H1 (cell line): ENCODE results near the gene HDAC9. TPM values are rescaled to one million over a fixed set of nuclear protein-coding genes. Genes with fewer than 3 reads are reported as not detected.

Experiments
- CTCF ChIA-PET: fragments of 300-600 bp; sonication (Branson Sonifier 250); formaldehyde crosslinking; loops from one replicate; lab custom pipeline; 2021; ENCODE audit not compliant: partially characterized antibody; lab: Charles Lee
- POLR2A ChIA-PET: fragments of 300-600 bp; sonication (Branson Sonifier 250); formaldehyde crosslinking; loops from one replicate; lab custom pipeline; 2021; ENCODE audit warnings: inconsistent platforms; ENCODE audit not compliant: partially characterized antibody; lab: Charles Lee
- DNase-seq, 2 experiments: peaks; one replicate each; pipeline versions ENCODE4 v3.0.0 to v3.0.0-alpha.2; 2010 to 2022; ENCODE audit warnings: low spot score in 2 of 2, low read depth in 1 of 2, mixed read lengths in 1 of 2
- FAIRE-seq: peaks from 2 replicates; lab custom pipeline; 2011; peaks lifted over from hg19 to GRCh38; lab: Jason Lieb, UNC
- H2AFZ ChIP-seq: 2 replicates; pipeline ENCODE4 v1.8.1; 2012; ENCODE audit warnings: low read length, inconsistent platforms
- H2AK5ac ChIP-seq: 2 replicates; pipeline ENCODE4 v1.6.1; 2013; ENCODE audit warnings: low read depth, low read length
- H2BK120ac ChIP-seq: replicated peaks from 2 replicates; pipeline ENCODE3; 2013; ENCODE audit warnings: low read depth, low read length, inconsistent platforms
- H2BK12ac ChIP-seq: 2 replicates; pipeline ENCODE4 v1.6.1; 2013; ENCODE audit warnings: low read depth, low read length
- H2BK15ac ChIP-seq: 2 replicates; pipeline ENCODE4 v1.6.1; 2013; ENCODE audit warnings: low read length
- H2BK20ac ChIP-seq: 2 replicates; pipeline ENCODE4 v1.6.1; 2013; ENCODE audit warnings: low read length
- H2BK5ac ChIP-seq: 2 replicates; pipeline ENCODE4 v1.6.1; 2013; ENCODE audit warnings: low read depth, low read length
- H3K14ac ChIP-seq: 2 replicates; pipeline ENCODE4 v1.6.1; 2013; ENCODE audit warnings: inconsistent platforms; ENCODE audit not compliant: insufficient read length
- H3K18ac ChIP-seq: 2 replicates; pipeline ENCODE4 v1.6.1; 2013; ENCODE audit warnings: low read length; ENCODE audit errors: extremely low read depth
- H3K23ac ChIP-seq: 2 replicates; pipeline ENCODE4 v1.6.1; 2013; ENCODE audit warnings: inconsistent platforms; ENCODE audit not compliant: insufficient read length
- H3K23me2 ChIP-seq: 2 replicates; pipeline ENCODE4 v1.6.1; 2013; ENCODE audit warnings: low read depth, low read length
- H3K27ac ChIP-seq: 2 replicates; pipeline ENCODE4 v1.6.1; 2011; ENCODE audit warnings: low read depth, low read length, inconsistent platforms
- H3K27me3 ChIP-seq, 4 experiments: replicated peaks in 1 of 4; 1 replicate in 1 of 4; 2 replicates in 3 of 4; pipeline versions ENCODE4 v1.6.1 to v1.8.1; 2011 to 2013; ENCODE audit warnings: low read length in 3 of 4, mild to moderate bottlenecking in 3 of 4, inconsistent platforms in 2 of 4, mixed read lengths in 2 of 4, moderate library complexity in 1 of 4; ENCODE audit not compliant: control insufficient read depth in 3 of 4, insufficient read depth in 3 of 4; ENCODE audit errors: extremely low read depth in 1 of 4
- H3K36me3 ChIP-seq, 4 experiments: 2 replicates each; pipeline versions ENCODE4 v1.6.1 to v1.8.1; 2011 to 2013; ENCODE audit warnings: mild to moderate bottlenecking in 4 of 4, low read length in 3 of 4, moderate library complexity in 2 of 4, control low read depth in 1 of 4, inconsistent platforms in 1 of 4; ENCODE audit not compliant: insufficient read depth in 4 of 4, control insufficient read depth in 2 of 4
- H3K4ac ChIP-seq: replicated peaks from 2 replicates; pipeline ENCODE3; 2013; ENCODE audit warnings: low read length, low read depth, mixed read lengths, inconsistent platforms; ENCODE audit not compliant: insufficient read length
- H3K4me1 ChIP-seq, 4 experiments: replicated peaks in 1 of 4; 1 replicate in 1 of 4; 2 replicates in 3 of 4; pipeline versions ENCODE4 v1.6.1 to v1.8.1; 2011 to 2013; ENCODE audit warnings: low read length in 3 of 4, inconsistent platforms in 2 of 4, mixed read lengths in 1 of 4; ENCODE audit not compliant: insufficient read depth in 4 of 4, control insufficient read depth in 3 of 4
- H3K4me2 ChIP-seq, 2 experiments: 2 replicates each; pipeline versions ENCODE4 v1.6.1 to v1.8.1; 2011 to 2013; ENCODE audit warnings: low read depth in 2 of 2, low read length in 2 of 2, control low read depth in 1 of 2, inconsistent platforms in 1 of 2, mild to moderate bottlenecking in 1 of 2; ENCODE audit not compliant: insufficient read depth in 1 of 2
- H3K4me3 ChIP-seq, 4 experiments: fragments of 200-600, 300-600 bp in 1 of 4; sonication (generic), shearing (Covaris generic), sonication (Bioruptor Twin) in 1 of 4; 2 replicates each; pipeline versions ENCODE4 v1.5.1 to v1.8.1; 2011 to 2016; ENCODE audit warnings: low read length in 4 of 4, low read depth in 3 of 4, control low read depth in 2 of 4, inconsistent platforms in 2 of 4, mild to moderate bottlenecking in 2 of 4, mixed read lengths in 1 of 4, moderate library complexity in 1 of 4; ENCODE audit not compliant: insufficient read depth in 2 of 4; ENCODE audit errors: extremely low read depth in 1 of 4
- H3K56ac ChIP-seq: replicated peaks from 2 replicates; pipeline ENCODE3; 2013; ENCODE audit warnings: low read depth, mild to moderate bottlenecking, mixed read lengths, low read length, inconsistent platforms; ENCODE audit not compliant: insufficient read length
- H3K79me1 ChIP-seq: 2 replicates; pipeline ENCODE4 v1.6.1; 2013; ENCODE audit warnings: low read depth, low read length, control low read depth
- H3K79me2 ChIP-seq, 2 experiments: 2 replicates each; pipeline versions ENCODE4 v1.6.1 to v1.8.1; 2012 to 2013; ENCODE audit warnings: low read length in 2 of 2, mild to moderate bottlenecking in 2 of 2, inconsistent platforms in 1 of 2; ENCODE audit not compliant: insufficient read depth in 2 of 2, control insufficient read depth in 1 of 2
- H3K9ac ChIP-seq, 4 experiments: replicated peaks in 1 of 4; 1 replicate in 1 of 4; 2 replicates in 3 of 4; pipeline versions ENCODE4 v1.6.1 to v1.8.1; 2011 to 2013; ENCODE audit warnings: low read depth in 3 of 4, low read length in 3 of 4, control low read depth in 2 of 4, mild to moderate bottlenecking in 2 of 4, moderate library complexity in 2 of 4, inconsistent platforms in 1 of 4; ENCODE audit errors: extremely low read depth in 1 of 4
- H3K9me3 ChIP-seq, 2 experiments: 2 replicates each; pipeline versions ENCODE4 v1.6.1 to v1.8.1; 2012 to 2013; ENCODE audit warnings: mild to moderate bottlenecking in 2 of 2, moderate library complexity in 2 of 2, control low read depth in 1 of 2, inconsistent platforms in 1 of 2, low read depth in 1 of 2, low read length in 1 of 2, mixed read lengths in 1 of 2; ENCODE audit not compliant: insufficient read depth in 2 of 2
- H4K20me1 ChIP-seq, 2 experiments: replicated peaks in 1 of 2; 2 replicates each; pipeline versions ENCODE3 to v1.8.1; 2011 to 2013; ENCODE audit warnings: inconsistent platforms in 2 of 2, low read length in 2 of 2, mild to moderate bottlenecking in 1 of 2; ENCODE audit not compliant: insufficient read depth in 2 of 2, control insufficient read depth in 1 of 2
- H4K5ac ChIP-seq: 2 replicates; pipeline ENCODE4 v1.6.1; 2013; ENCODE audit warnings: low read length, low read depth, mixed read lengths, inconsistent platforms; ENCODE audit not compliant: insufficient read length
- H4K8ac ChIP-seq: 2 replicates; pipeline ENCODE4 v1.8.0; 2013; ENCODE audit warnings: mild to moderate bottlenecking, moderate library complexity, low read length, inconsistent platforms; ENCODE audit not compliant: insufficient read depth; ENCODE audit errors: extremely low read depth
- H4K91ac ChIP-seq: replicated peaks from 2 replicates; pipeline ENCODE3; 2013; ENCODE audit warnings: low read length, mixed read lengths, inconsistent platforms; ENCODE audit not compliant: insufficient read length
- CREB1 ChIP-seq: IDR thresholded peaks from 2 replicates; pipeline ENCODE4 v1.6.1; 2012; ENCODE audit warnings: inconsistent platforms
- WGBS, 2 experiments: shearing (Covaris generic) in 1 of 2; methylation state at CpG; one replicate each; pipeline versions ENCODE4 v1.1.6 to v1.1.7; 2013 to 2015; ENCODE audit warnings: low lambda C conversion rate in 2 of 2, mixed read lengths in 2 of 2, inconsistent platforms in 1 of 2, low coverage in 1 of 2, missing lambda C conversion rate in 1 of 2; ENCODE audit not compliant: insufficient replicate concordance in 2 of 2, insufficient coverage in 1 of 2, insufficient read length in 1 of 2; ENCODE audit errors: extremely low coverage in 1 of 2, missing lambda C conversion rate in 1 of 2; 5-methylcytosine and 5-hydroxymethylcytosine counted together
- polyA plus RNA-seq, 7 experiments: library from polyadenylated mRNA; depleted of rRNA in 3 of 7; stranded (reverse) in 5 of 7; unstranded in 2 of 7; fragments of >200 nt in 5 of 7; fragments of 200-250 nt in 2 of 7; gene quantifications; 1 replicate in 5 of 7; 2 replicates in 1 of 7; 4 replicates in 1 of 7; pipeline versions ENCODE4 v1.2.1 to v1.2.3, GENCODE V29; 2011 to 2013; ENCODE audit warnings: missing spikeins in 2 of 7, mixed read lengths in 2 of 7
- total RNA-seq: library from RNA; stranded (reverse); fragmentation: NEBNext Ultra II Directional; extraction: Animal tissue kit (Norgen Biotek cat#: 25700); gene quantifications from 2 replicates; pipeline ENCODE4 v1.2.1, GENCODE V29; 2021

Gene HDAC9
- total and polyA plus RNA-seq, 2 of the 8 experiments (the other 6 are each of a cell fraction or from before 2014, with no cell fraction given) = 9.5 to 13.1 TPM

DNA sequence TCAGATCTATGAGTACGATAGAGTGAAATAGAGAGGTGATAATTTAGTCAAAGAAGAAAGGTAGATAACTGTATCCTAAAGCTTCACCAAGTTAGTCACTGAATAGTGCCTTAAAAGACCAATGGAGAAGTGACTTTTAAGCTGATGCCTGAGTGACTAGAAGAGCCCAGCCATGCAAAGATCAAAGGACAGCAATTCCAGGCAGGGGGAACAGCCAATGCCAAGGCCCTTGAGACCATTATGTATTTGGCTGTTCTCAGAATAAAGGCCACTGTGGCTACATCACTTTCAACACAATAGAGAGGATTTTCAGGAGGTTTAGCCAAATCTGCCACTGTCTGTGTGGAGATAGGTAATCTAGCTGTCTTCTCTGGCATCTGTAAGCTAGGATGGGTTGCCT, 17.8 kb downstream of the HDAC9 start:
- Histone ChIP-seq H3K27ac (no peak overlapping the region), H2BK20ac (no peak overlapping the region), H2AFZ (no peak overlapping the region), H3K36me3 (no peaks in the 10 kb centered on the region), H3K4me2 (no peak overlapping the region), H3K23ac (no peak overlapping the region), H3K27me3 (no peaks in the 10 kb centered on the region), H4K5ac (no peak overlapping the region), H3K14ac (no peak overlapping the region), H3K18ac (no peak overlapping the region), H3K4ac (no peak overlapping the region), H2BK120ac (no peak overlapping the region), H3K79me2 (no peaks in the 10 kb centered on the region), H3K23me2 (no peaks in the 10 kb centered on the region), H4K91ac (no peak overlapping the region), H2BK12ac (no peak overlapping the region), H2BK15ac (no peak overlapping the region), H3K56ac (no peak overlapping the region), H4K8ac (no peak overlapping the region), H2BK5ac (no peak overlapping the region), H3K4me3 (no peak overlapping the region), H3K9me3 (no peaks in the 10 kb centered on the region), H3K4me1 (peaks cover 3 to 16% (median 6%) of the 10 kb centered on the region in 4 experiments; a peak in 4 of 7 replicates), H4K20me1 (no peaks in the 10 kb centered on the region), H2AK5ac (no peak overlapping the region), H3K79me1 (no peaks in the 10 kb centered on the region), H3K9ac (no peak overlapping the region)
- no peak for TF ChIP-seq CREB1
- ChIA-PET CTCF (interaction anchor here (0.8 to 1.9 kb wide), 9 partner anchors 13 to 168 kb away, joined by 3 to 11 read pairs (median 4); no protein-coding TSS in a partner anchor), POLR2A (interaction anchor here (1.7 kb wide), 1 partner anchor 18 kb away, joined by 13 read pairs; the partner anchor contains the start of gene HDAC9)
- 87% methylated on average over 1 of the region's 1 CpG; no CpG with 5 or more reads in 1 of the 2 experiments for WGBS, 2 experiments
- DNase-seq (no peak), FAIRE-seq (no peak)
